Astrocyte (in vitro differentiated cells and primary cell): ENCODE results near the gene TEAD1. TPM values are rescaled to one million over a fixed set of nuclear protein-coding genes. Genes with fewer than 3 reads are reported as not detected.

Experiments used
- DNase-seq: peaks from one replicate; pipeline ENCODE4 v3.0.0-alpha.2; 2010; ENCODE audit warnings: low read depth
- FAIRE-seq: peaks from 2 replicates; lab custom pipeline; 2011; peaks lifted over from hg19 to GRCh38; lab: Jason Lieb, UNC
- H2AFZ ChIP-seq: 2 replicates; pipeline ENCODE4 v1.6.0; 2012; ENCODE audit warnings: low read depth, low read length, inconsistent platforms
- H3K27ac ChIP-seq: 2 replicates; pipeline ENCODE4 v1.5.1; 2011; ENCODE audit warnings: low read depth, low read length, inconsistent platforms
- H3K27me3 ChIP-seq: 2 replicates; pipeline ENCODE4 v1.6.0; 2011; ENCODE audit warnings: low read length, inconsistent platforms; ENCODE audit not compliant: insufficient read depth
- H3K36me3 ChIP-seq: 2 replicates; pipeline ENCODE4 v1.5.1; 2011; ENCODE audit warnings: low read length, inconsistent platforms; ENCODE audit not compliant: insufficient read depth
- H3K4me1 ChIP-seq: 2 replicates; pipeline ENCODE4 v1.5.1; 2011; ENCODE audit warnings: low read length, inconsistent platforms; ENCODE audit not compliant: insufficient read depth
- H3K4me2 ChIP-seq: 2 replicates; pipeline ENCODE4 v1.6.0; 2012; ENCODE audit warnings: low read length, inconsistent platforms
- H3K4me3 ChIP-seq: 2 replicates; pipeline ENCODE4 v1.5.1; 2011; ENCODE audit warnings: low read depth, mild to moderate bottlenecking, low read length, inconsistent platforms; ENCODE audit not compliant: insufficient read depth
- H3K79me2 ChIP-seq: 2 replicates; pipeline ENCODE4 v1.6.0; 2012; ENCODE audit warnings: mild to moderate bottlenecking, low read length, inconsistent platforms; ENCODE audit not compliant: insufficient read depth
- H3K9ac ChIP-seq: 2 replicates; pipeline ENCODE4 v1.6.0; 2012; ENCODE audit warnings: mild to moderate bottlenecking, low read length, inconsistent platforms
- H3K9me3 ChIP-seq: 2 replicates; pipeline ENCODE4 v1.5.1; 2012; ENCODE audit warnings: low read depth, mild to moderate bottlenecking, low read length, inconsistent platforms; ENCODE audit not compliant: insufficient read depth
- H4K20me1 ChIP-seq: 2 replicates; pipeline ENCODE4 v1.6.0; 2012; ENCODE audit warnings: low read length, inconsistent platforms; ENCODE audit not compliant: insufficient read depth
- H3K27ac Mint-ChIP-seq: one replicate; pipeline ENCODE4 v1.8.0; 2021; ENCODE audit warnings: mild to moderate bottlenecking, mixed read lengths; ENCODE audit not compliant: unreplicated experiment
- H3K27me3 Mint-ChIP-seq: one replicate; pipeline ENCODE4 v1.8.0; 2021; ENCODE audit warnings: low read depth, mixed read lengths; ENCODE audit not compliant: unreplicated experiment
- H3K36me3 Mint-ChIP-seq: one replicate; pipeline ENCODE4 v1.8.0; 2021; ENCODE audit warnings: low read depth, mixed read lengths; ENCODE audit not compliant: unreplicated experiment
- H3K4me1 Mint-ChIP-seq: one replicate; pipeline ENCODE4 v1.8.0; 2021; ENCODE audit warnings: low read depth, mixed read lengths; ENCODE audit not compliant: unreplicated experiment
- H3K4me3 Mint-ChIP-seq: one replicate; pipeline ENCODE4 v1.8.0; 2021; ENCODE audit warnings: mild to moderate bottlenecking, moderate library complexity, mixed read lengths; ENCODE audit not compliant: unreplicated experiment
- H3K9me3 Mint-ChIP-seq: one replicate; pipeline ENCODE4 v1.8.0; 2021; ENCODE audit warnings: mild to moderate bottlenecking, mixed read lengths; ENCODE audit not compliant: unreplicated experiment
- CTCF ChIP-seq: IDR thresholded peaks from 2 replicates; pipeline ENCODE4 v1.5.1; 2011; ENCODE audit warnings: low read depth, mild to moderate bottlenecking, inconsistent platforms, low read length, moderate library complexity; ENCODE audit not compliant: insufficient read depth
- EZH2 ChIP-seq: IDR thresholded peaks from 2 replicates; pipeline ENCODE4 v1.6.1; 2012; ENCODE audit warnings: mild to moderate bottlenecking, low read length, inconsistent platforms; ENCODE audit not compliant: insufficient read depth
- total RNA-seq: library from RNA; stranded (reverse); gene quantifications from 2 replicates; pipeline ENCODE4 v1.2.1, GENCODE V29; 2021

TEAD1 gene
- total RNA-seq, 1 donor from 2014 or later: 149 TPM

GRCh38 chr11:12691473-12691872, 17.3 kb downstream of the TEAD1 start:
- Histone ChIP-seq H3K27me3 (no peaks in the 10 kb centered on the region), H3K9ac (peak overlapping the region; percentile 6), H3K36me3 (no peaks in the 10 kb centered on the region), H3K4me3 (no peak overlapping the region), H3K9me3 (no peaks in the 10 kb centered on the region), H3K4me2 (peak overlapping the region; percentile 48), H3K27ac (peak overlapping the region; percentile 97), H3K79me2 (peaks cover 85% of the 10 kb centered on the region), H3K4me1 (peaks cover 84% of the 10 kb centered on the region), H4K20me1 (peaks cover 49% of the 10 kb centered on the region), H2AFZ (no peak overlapping the region)
- Mint-ChIP-seq H3K36me3 (peaks cover 4% of the 10 kb centered on the region), H3K27me3 (no peaks in the 10 kb centered on the region), H3K27ac (peak overlapping the region; percentile 38), H3K4me1 (peaks cover 86% of the 10 kb centered on the region), H3K4me3 (no peak overlapping the region), H3K9me3 (no peaks in the 10 kb centered on the region)
- TF ChIP-seq CTCF (no peak), EZH2 (no peak)
- FAIRE-seq (no peak), DNase-seq (peak; percentile 68)

GRCh38 chr11:12692229-12693075, 18.2 kb downstream of the TEAD1 start:
- Histone ChIP-seq H2AFZ (no peak overlapping the region), H4K20me1 (peaks cover 46% of the 10 kb centered on the region), H3K27me3 (no peaks in the 10 kb centered on the region), H3K27ac (peak overlapping the region; percentile 97), H3K4me1 (peaks cover 77% of the 10 kb centered on the region), H3K79me2 (peaks cover 85% of the 10 kb centered on the region), H3K4me2 (peak overlapping the region; percentile 82), H3K4me3 (peak overlapping the region; percentile 44), H3K9me3 (no peaks in the 10 kb centered on the region), H3K36me3 (no peaks in the 10 kb centered on the region), H3K9ac (peak overlapping the region; percentile 84)
- DNase-seq (peak; percentile 94), FAIRE-seq (no peak)
- Mint-ChIP-seq H3K27me3 (no peaks in the 10 kb centered on the region), H3K9me3 (no peaks in the 10 kb centered on the region), H3K27ac (peak overlapping the region; percentile 98), H3K4me1 (peaks cover 84% of the 10 kb centered on the region), H3K36me3 (no peaks in the 10 kb centered on the region), H3K4me3 (peak overlapping the region; percentile 51)
- TF ChIP-seq EZH2 (no peak), CTCF (no peak)

GRCh38 chr11:12693094-12693478, 18.9 kb downstream of the TEAD1 start:
- no peaks in the 10 kb centered on the region for H3K27me3 Mint-ChIP-seq
- DNase-seq (peak; percentile 74), FAIRE-seq (no peak)
- Histone ChIP-seq H3K9me3 (no peaks in the 10 kb centered on the region), H3K36me3 (no peaks in the 10 kb centered on the region), H3K4me3 (peak overlapping the region; percentile 44), H3K4me1 (peaks cover 72% of the 10 kb centered on the region), H2AFZ (no peak overlapping the region), H3K9ac (peak overlapping the region; percentile 84), H3K79me2 (peaks cover 85% of the 10 kb centered on the region), H3K27me3 (no peaks in the 10 kb centered on the region), H3K27ac (peak overlapping the region; percentile 97), H3K4me2 (peak overlapping the region; percentile 82), H4K20me1 (peaks cover 42% of the 10 kb centered on the region)
- TF ChIP-seq EZH2 (no peak), CTCF (no peak)
- H3K36me3 Mint-ChIP-seq: peaks cover 2% of the 10 kb centered on the region
- H3K4me1 Mint-ChIP-seq: peaks cover 81% of the 10 kb centered on the region
- peaks cover 1% of the 10 kb centered on the region for H3K9me3 Mint-ChIP-seq
- H3K4me3 Mint-ChIP-seq: peak overlapping the region; percentile 51
- peak overlapping the region; percentile 98 for H3K27ac Mint-ChIP-seq
